ENCODE data around the gene WDR82. TPM values are rescaled to one million over a fixed set of nuclear protein-coding genes. Genes with fewer than 3 reads are reported as not detected.
A peak's percentile ranks its signal among the peaks of the same experiment; 100 is the strongest.

The WDR82 gene
- polyA plus RNA-seq, 3 donors = 16.3 to 44.0 (median 40.5) TPM

GRCh38 chr3:52221141-52221562, 57.3 kb downstream of the WDR82 start:
- no peak overlapping the region for H3K27ac ChIP-seq (ENCODE audit: low read depth, low read length)
- 91 to 96% (median 94%) methylated on average over 26 to 27 of the region's 27 CpGs for WGBS, 3 donors

GRCh38 chr3:52220380-52221026, 57.9 kb downstream of the WDR82 start:
- 29 to 35% (median 32%) methylated on average over 9 of the region's 9 CpGs for WGBS, 3 donors
- H3K27ac ChIP-seq (ENCODE audit: low read depth, low read length) = no peak overlapping the region

- no peak overlapping the region for H3K27ac ChIP-seq (ENCODE audit: low read depth, low read length)
- WGBS, 3 donors = 59 to 70% (median 64%) methylated on average over 6 of the region's 6 CpGs
Measured at GRCh38 chr3:52218937-52219650, 59.4 kb downstream of the WDR82 start.

DNA sequence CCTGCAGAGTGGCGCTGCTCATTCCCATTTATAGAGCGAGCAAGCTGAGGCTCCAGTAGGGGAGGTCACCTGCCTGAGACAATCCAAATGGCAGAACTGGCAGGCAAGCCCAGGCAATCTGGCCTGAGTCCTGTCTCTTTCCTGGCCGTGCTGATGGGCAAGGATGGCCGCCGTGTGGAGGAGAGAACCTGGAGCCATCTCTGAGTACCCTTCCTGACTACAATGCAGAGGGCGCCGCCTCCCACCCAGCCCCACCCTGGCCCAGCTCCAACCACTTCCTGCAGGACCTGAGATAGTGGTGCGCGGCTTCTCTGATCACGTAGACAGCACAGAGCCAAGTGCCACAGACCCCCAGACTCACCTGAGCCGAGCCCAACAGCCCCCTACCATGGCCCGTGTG, 60.0 kb downstream of the WDR82 start:
- WGBS, 3 donors = 52 to 77% (median 52%) methylated on average over 12 of the region's 12 CpGs
- peak overlapping the region; percentile 34 for H3K27ac ChIP-seq (ENCODE audit: low read depth, low read length)

- WGBS, 3 donors = 53 to 83% (median 65%) methylated on average over 3 of the region's 3 CpGs
- peak overlapping the region; percentile 34 for H3K27ac ChIP-seq (ENCODE audit: low read depth, low read length)
Measured at GRCh38 chr3:52218026-52218425, 60.4 kb downstream of the WDR82 start.

- H3K27ac ChIP-seq (ENCODE audit: low read depth, low read length) = no peak overlapping the region
- 54 to 82% (median 55%) methylated on average over 10 of the region's 10 CpGs for WGBS, 3 donors
Measured at GRCh38 chr3:52217409-52217805, 61.0 kb downstream of the WDR82 start.

- peak overlapping the region; percentile 26 for H3K27ac ChIP-seq (ENCODE audit: low read depth, low read length)
- WGBS, 3 donors = 24 to 30% (median 26%) methylated on average over 13 of the region's 13 CpGs
Measured at GRCh38 chr3:52216585-52217408, 61.7 kb downstream of the WDR82 start.

GRCh38 chr3:52215351-52215750, 63.1 kb downstream of the WDR82 start:
- H3K27ac ChIP-seq (ENCODE audit: low read depth, low read length) = no peak overlapping the region
- 92 to 98% (median 93%) methylated on average over 7 of the region's 7 CpGs for WGBS, 3 donors

DNA sequence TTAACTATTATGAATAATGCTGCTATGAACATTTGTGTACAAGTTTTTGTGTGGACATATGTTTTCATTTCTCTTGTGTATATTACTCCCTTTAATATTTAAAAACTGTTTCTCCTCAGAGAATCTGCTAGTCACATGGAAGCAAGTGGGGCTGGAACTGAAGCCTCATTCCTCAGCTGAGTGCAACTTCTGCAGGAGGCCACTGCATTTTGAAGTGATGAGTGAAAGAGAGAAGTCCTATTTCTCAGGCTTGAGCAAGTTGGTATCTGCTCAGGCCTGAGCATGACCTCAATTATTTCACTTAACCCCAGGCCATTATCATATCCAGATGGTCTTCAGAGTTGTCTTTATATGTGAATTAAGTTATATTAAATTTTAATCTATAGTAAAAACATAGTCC, 64.5 kb downstream of the WDR82 start:
- H3K27ac ChIP-seq (ENCODE audit: low read depth, low read length) = no peak overlapping the region

DNA sequence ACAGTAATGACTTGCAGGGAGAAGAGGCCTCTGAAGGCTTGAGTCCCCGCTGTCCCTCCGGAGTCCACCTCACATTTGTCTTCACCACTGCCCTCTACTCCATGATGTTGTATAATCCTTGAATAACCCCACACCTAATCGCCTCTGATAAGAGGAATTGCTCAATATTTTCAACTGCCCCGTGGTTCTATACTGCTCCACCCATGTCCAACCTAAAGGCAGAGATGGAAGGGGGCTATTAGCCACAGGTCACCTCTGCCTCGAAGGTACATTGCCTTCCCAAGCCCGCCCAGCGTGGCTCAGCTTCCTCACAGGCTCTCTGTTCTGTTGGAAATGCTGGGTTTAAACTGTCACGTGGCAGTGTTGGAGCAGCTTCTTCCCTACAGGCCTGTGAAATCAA, 65.4 kb downstream of the WDR82 start:
- WGBS, 3 donors = 65 to 82% (median 70%) methylated on average over 8 of the region's 8 CpGs

DNA sequence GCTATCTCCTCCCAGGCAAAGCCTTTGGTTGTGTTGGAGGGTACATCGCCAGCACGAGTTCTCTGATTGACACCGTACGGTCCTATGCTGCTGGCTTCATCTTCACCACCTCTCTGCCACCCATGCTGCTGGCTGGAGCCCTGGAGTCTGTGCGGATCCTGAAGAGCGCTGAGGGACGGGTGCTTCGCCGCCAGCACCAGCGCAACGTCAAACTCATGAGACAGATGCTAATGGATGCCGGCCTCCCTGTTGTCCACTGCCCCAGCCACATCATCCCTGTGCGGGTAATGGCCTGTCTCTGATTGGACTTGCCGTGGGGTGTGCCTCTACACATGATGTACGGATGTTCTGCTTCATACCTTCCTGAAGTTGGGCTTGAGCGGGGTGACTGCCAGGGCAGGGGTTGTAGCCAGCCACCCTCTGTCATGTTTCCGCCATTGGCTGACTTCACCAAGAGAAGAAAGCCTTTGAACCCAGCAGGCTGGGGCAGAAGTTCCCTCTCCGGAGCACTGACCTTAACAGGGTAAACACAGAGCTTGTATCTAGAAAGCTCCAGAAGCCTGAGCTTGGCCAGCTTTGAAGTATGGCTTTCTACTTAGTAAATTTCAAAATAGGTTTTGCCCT, 67.1 kb downstream of the WDR82 start:
- no peak overlapping the region for H3K27ac ChIP-seq (ENCODE audit: low read depth, low read length)
- WGBS, 3 donors = 93 to 95% (median 95%) methylated on average over 18 of the region's 18 CpGs

More for the DNA sequence above, 65.4 kb downstream of the WDR82 start:
- no peak overlapping the region for H3K27ac ChIP-seq (ENCODE audit: low read depth, low read length)

GRCh38 chr3:52210550-52211046, 67.9 kb downstream of the WDR82 start:
- H3K27ac ChIP-seq (ENCODE audit: low read depth, low read length) = no peak overlapping the region
- 57 to 72% (median 64%) methylated on average over 6 of the region's 6 CpGs for WGBS, 3 donors

DNA sequence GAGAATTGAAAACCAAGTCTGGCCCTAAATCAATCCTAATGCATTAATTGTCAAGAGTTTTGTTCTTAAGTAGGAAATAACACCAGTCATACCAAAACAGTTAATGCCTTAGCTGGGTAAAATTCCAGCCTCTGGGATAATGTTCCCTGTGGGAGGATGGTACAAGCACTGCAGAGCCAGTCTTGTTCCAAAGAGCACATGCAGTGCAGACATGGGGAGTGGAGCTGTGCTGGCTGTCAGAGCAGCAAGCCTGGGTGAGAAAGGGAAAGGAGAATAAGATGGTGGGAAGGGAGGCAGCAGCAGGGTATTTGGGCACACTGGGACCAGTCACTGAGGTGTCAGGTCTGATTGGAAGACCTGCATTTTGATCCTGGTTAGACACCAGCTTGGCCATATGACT, 68.4 kb downstream of the WDR82 start:
- no peak overlapping the region for H3K27ac ChIP-seq (ENCODE audit: low read depth, low read length)

GRCh38 chr3:52208556-52208955, 69.9 kb downstream of the WDR82 start:
- WGBS, 3 donors = 84 to 93% (median 88%) methylated on average over 4 of the region's 4 CpGs
- no peak overlapping the region for H3K27ac ChIP-seq (ENCODE audit: low read depth, low read length)

- 80 to 86% (median 85%) methylated on average over 6 of the region's 6 CpGs for WGBS, 3 donors
- H3K27ac ChIP-seq (ENCODE audit: low read depth, low read length) = no peak overlapping the region
Measured at GRCh38 chr3:52205727-52206372, 72.6 kb downstream of the WDR82 start.

All from adipose tissue (tissue), 3 donors.